Endothelial cell of umbilical vein (primary cell): ENCODE results near the gene GOLGA1. TPM values are rescaled to one million over a fixed set of nuclear protein-coding genes. Genes with fewer than 3 reads are reported as not detected.
"Not testable (repeated sequence)": the region's sequence is repeated elsewhere in the genome, so short reads cannot be mapped to it uniquely, and the experiment has no call there.

Source experiments
- BruUV-seq: library from RNA; stranded (reverse); fragments of 400-500 nt; replicated peaks from 2 replicates; lab custom pipeline; 2021; lab: Mats Ljungman, UMichigan
- CTCF ChIA-PET: fragments of 300-600, 350-600 bp; sonication (Branson Sonifier 250); formaldehyde crosslinking; loops from one replicate; lab custom pipeline; 2021; ENCODE audit warnings: antibody characterized with exemption, inconsistent platforms; lab: Charles Lee
- POLR2A ChIA-PET: fragments of 300-600, 350-600 bp; sonication (Branson Sonifier 250); formaldehyde crosslinking; loops from one replicate; lab custom pipeline; 2021; ENCODE audit warnings: antibody characterized with exemption, inconsistent platforms; lab: Charles Lee
- DNase-seq: peaks from one replicate; pipeline ENCODE4 v3.0.0-alpha.2; 2011; ENCODE audit warnings: low read depth, low spot score
- FAIRE-seq: peaks from 2 replicates; lab custom pipeline; 2011; peaks lifted over from hg19 to GRCh38; lab: Jason Lieb, UNC
- H2AFZ ChIP-seq: 2 replicates; pipeline ENCODE4 v1.6.0; 2012; ENCODE audit warnings: low read depth, low read length, control low read depth, inconsistent platforms
- H3K27ac ChIP-seq: 2 replicates; pipeline ENCODE4 v1.5.1; 2011; ENCODE audit warnings: low read depth, mild to moderate bottlenecking, control low read depth, low read length, moderate library complexity; ENCODE audit not compliant: insufficient read depth
- H3K27me3 ChIP-seq, 2 experiments: 2 replicates each; pipeline versions ENCODE4 v1.6.0 to v1.6.1; 2011; ENCODE audit warnings: low read length in 2 of 2, mixed read lengths in 1 of 2; ENCODE audit not compliant: control insufficient read depth in 2 of 2, insufficient read depth in 2 of 2
- H3K36me3 ChIP-seq, 2 experiments: 2 replicates in 1 of 2; 3 replicates in 1 of 2; pipeline ENCODE4 v1.5.1; 2011; ENCODE audit warnings: low read length in 2 of 2, mild to moderate bottlenecking in 1 of 2, moderate library complexity in 1 of 2; ENCODE audit not compliant: control insufficient read depth in 2 of 2, insufficient read depth in 2 of 2; ENCODE audit errors: extremely low read depth in 1 of 2
- H3K4me1 ChIP-seq: 3 replicates; pipeline ENCODE4 v1.5.1; 2011; ENCODE audit warnings: mild to moderate bottlenecking, low read length; ENCODE audit not compliant: control insufficient read depth, insufficient read depth; ENCODE audit errors: extremely low read depth
- H3K4me2 ChIP-seq: 2 replicates; pipeline ENCODE4 v1.6.1; 2011; ENCODE audit warnings: low read length, control low read depth, mixed read lengths; ENCODE audit not compliant: insufficient read depth
- H3K4me3 ChIP-seq, 3 experiments: fragments of 200-600 bp in 1 of 3; sonication (generic), shearing (Covaris generic) in 1 of 3; replicated peaks in 1 of 3; 2 replicates each; pipeline ENCODE4 v1.5.1; 2011 to 2016; ENCODE audit warnings: control low read depth in 3 of 3, low read length in 3 of 3, mild to moderate bottlenecking in 2 of 3, inconsistent platforms in 1 of 3, low read depth in 1 of 3, moderate library complexity in 1 of 3; ENCODE audit not compliant: insufficient read depth in 1 of 3
- H3K79me2 ChIP-seq: 2 replicates; pipeline ENCODE4 v1.6.0; 2012; ENCODE audit warnings: low read length, inconsistent platforms; ENCODE audit not compliant: control insufficient read depth, insufficient read depth
- H3K9ac ChIP-seq: replicated peaks from 2 replicates; pipeline ENCODE3; 2011; ENCODE audit warnings: low read length, control low read depth; ENCODE audit not compliant: insufficient read depth; ENCODE audit errors: extremely low read depth
- H3K9me1 ChIP-seq: replicated peaks from 3 replicates; pipeline ENCODE4 v1.6.0; 2011; ENCODE audit warnings: mild to moderate bottlenecking, low read length; ENCODE audit not compliant: control insufficient read depth, insufficient read depth; ENCODE audit errors: extremely low read depth
- H3K9me3 ChIP-seq: replicated peaks from 2 replicates; pipeline ENCODE4 v1.5.1; 2012; ENCODE audit warnings: low read length, inconsistent platforms; ENCODE audit not compliant: control insufficient read depth, insufficient read depth
- H4K20me1 ChIP-seq: replicated peaks from 2 replicates; pipeline ENCODE3; 2011; ENCODE audit warnings: mild to moderate bottlenecking, low read length; ENCODE audit not compliant: control insufficient read depth, insufficient read depth; ENCODE audit errors: extremely low read depth
- dilution Hi-C: fragments of 300-500 bp; cut with MboI; formaldehyde crosslinking; loops from one replicate; pipeline ENCODE4 v1.15.0; 2019; ENCODE audit warnings: low sequenced_read_pairs; ENCODE audit not compliant: extremely low pct_ligation_motif_present
- intact Hi-C: fragments of 100-400 bp; cut with micrococcal nuclease; formaldehyde crosslinking; loops from one replicate; pipeline ENCODE4 v1.10.0; 2022
- polyA plus RNA-seq, 4 experiments: library from polyadenylated mRNA; depleted of rRNA in 3 of 4; stranded (reverse) in 3 of 4; unstranded in 1 of 4; fragments of >200 nt; gene quantifications; 2 replicates each; pipeline versions ENCODE4 v1.2.1 to v1.2.3, GENCODE V29; 2011 to 2012; ENCODE audit warnings: missing spikeins in 1 of 4
- total RNA-seq: library from RNA; stranded (reverse); gene quantifications from 2 replicates; pipeline ENCODE4 v1.2.3, GENCODE V29; 2021

GOLGA1 gene
- total and polyA plus RNA-seq, 2 donors (not counting 3 experiments of a cell fraction or from before 2014, with no cell fraction given), result 13.1 to 19.9 TPM

DNA sequence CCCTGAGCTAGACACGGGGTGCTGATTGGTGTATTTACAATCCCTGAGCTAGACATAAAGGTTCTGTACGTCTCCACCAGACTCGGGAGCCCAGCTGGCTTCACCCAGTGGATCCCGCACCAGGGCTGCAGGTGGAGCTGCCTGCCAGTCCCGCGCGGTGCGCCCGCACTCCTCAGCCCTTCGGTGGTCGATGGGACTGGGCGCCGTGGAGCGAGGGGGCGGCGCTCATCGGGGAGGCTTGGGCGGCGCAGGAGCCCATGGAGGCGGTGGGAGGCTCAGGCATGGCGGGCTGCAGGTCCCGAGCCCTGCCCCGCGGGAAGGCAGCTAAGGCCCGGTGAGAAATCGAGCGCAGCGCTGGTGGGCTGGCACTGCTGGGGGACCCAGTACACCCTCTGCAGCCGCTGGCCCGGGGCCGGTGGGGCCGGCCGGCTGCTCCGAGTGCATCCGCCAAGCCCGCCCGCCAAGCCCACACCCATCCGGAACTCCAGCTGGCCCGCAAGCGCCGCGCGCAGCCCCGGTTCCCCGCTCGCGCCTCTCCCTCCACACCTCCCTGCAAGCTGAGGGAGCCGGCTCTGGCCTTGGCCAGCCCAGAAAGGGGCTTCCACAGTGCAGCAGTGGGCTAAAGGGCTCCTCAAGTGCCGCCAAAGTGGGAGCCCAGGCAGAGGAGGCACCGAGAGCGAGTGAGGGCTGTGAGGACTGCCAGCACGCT lies 102.2 kb downstream of the GOLGA1 start:
- POLR2A ChIA-PET, FAIRE-seq, H3K4me2 ChIP-seq: not testable (repeated sequence)

DNA sequence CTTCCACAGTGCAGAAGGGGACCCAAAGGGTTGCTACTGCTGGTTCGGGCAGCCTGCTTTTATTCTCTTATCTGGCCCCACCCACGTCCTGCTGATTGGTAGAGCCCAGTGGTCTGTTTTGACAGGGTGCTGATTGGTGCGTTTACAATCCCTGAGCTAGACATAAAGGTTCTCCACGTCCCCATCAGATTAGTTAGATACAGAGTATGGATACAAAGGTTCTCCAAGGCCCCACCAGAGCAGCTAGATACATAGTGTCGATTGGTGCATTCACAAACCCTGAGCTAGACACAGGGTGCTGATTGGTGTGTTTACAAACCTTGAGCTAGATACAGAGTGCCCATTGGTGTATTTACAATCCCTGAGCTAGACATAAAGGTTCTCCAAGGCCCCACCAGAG lies 102.8 kb downstream of the GOLGA1 start:
- dilution Hi-C loops, H3K79me2 ChIP-seq, H3K36me3 ChIP-seq, BruUV-seq, H3K27ac ChIP-seq, H3K9me1 ChIP-seq, H4K20me1 ChIP-seq, H3K9ac ChIP-seq, H2AFZ ChIP-seq, DNase-seq, H3K4me3 ChIP-seq, H3K4me1 ChIP-seq, FAIRE-seq, H3K4me2 ChIP-seq, H3K27me3 ChIP-seq, H3K9me3 ChIP-seq, intact Hi-C loops: not testable (repeated sequence)
- ChIA-PET POLR2A (interaction anchor here (0.6 kb wide), 1 partner anchor 16 kb away, joined by 3 read pairs; no protein-coding TSS in a partner anchor), CTCF (interaction anchor here (0.9 to 11.5 kb wide), 4 partner anchors 10 to 221 kb away, joined by 3 to 173 read pairs (median 72); partner anchors contain the start of genes NR6A1, OLFML2A and WDR38)

More for the DNA sequence above, 102.2 kb downstream of the GOLGA1 start:
- dilution Hi-C loops, H3K9ac ChIP-seq, H3K4me1 ChIP-seq, intact Hi-C loops, BruUV-seq, H3K9me3 ChIP-seq, H3K79me2 ChIP-seq, H3K9me1 ChIP-seq, H2AFZ ChIP-seq, H4K20me1 ChIP-seq, H3K36me3 ChIP-seq, H3K27me3 ChIP-seq, H3K27ac ChIP-seq, H3K4me3 ChIP-seq, DNase-seq: not testable (repeated sequence)
- CTCF ChIA-PET, result interaction anchor here (0.9 to 11.5 kb wide), 6 partner anchors 10 to 222 kb away, joined by 3 to 173 read pairs (median 4); partner anchors contain the start of genes NR6A1, OLFML2A and WDR38
